ENCODE data around the gene COA7.

DNA sequence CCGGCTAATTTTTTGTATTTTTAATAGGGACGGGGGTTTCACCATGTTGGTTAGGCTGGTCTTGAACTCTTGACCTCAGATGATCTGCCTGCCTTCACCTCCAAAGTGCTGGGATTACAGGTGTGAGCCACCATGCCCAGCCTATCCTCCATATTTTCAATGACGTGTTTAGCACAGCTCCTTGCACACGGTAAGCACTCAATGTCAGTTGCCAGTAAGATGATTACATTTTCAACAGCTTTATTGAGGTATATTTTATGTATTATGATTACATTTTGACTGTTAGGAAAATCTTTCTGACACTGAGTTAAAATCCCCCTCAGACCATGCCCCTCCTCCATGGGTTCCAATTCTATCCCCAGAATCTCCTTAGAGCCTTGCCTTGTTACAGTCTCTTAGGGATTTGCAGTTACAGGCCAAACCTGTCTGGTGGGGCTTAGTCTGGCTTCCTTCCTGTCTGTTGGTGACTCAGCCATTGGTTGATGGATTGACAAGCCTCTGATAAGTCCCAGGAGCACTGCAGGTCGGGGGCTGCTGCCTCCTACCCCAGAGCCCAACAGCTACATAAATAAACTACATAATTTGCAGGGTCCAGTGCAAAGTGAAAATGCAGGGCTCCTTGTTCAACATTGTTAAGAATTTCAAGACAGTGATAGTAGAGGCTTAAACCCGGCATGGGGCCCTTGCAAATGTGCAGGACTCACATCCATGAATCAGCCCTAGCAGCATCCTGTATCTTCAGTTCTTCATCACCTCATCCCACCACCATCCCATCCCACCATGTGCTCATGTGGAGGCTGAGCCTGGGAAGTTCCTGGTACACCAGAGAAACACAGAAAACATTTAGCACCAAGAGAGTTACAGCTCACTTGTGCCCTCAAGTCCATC lies 23.4 kb downstream of the COA7 start:
- TF ChIP-seq, protein P1, sequence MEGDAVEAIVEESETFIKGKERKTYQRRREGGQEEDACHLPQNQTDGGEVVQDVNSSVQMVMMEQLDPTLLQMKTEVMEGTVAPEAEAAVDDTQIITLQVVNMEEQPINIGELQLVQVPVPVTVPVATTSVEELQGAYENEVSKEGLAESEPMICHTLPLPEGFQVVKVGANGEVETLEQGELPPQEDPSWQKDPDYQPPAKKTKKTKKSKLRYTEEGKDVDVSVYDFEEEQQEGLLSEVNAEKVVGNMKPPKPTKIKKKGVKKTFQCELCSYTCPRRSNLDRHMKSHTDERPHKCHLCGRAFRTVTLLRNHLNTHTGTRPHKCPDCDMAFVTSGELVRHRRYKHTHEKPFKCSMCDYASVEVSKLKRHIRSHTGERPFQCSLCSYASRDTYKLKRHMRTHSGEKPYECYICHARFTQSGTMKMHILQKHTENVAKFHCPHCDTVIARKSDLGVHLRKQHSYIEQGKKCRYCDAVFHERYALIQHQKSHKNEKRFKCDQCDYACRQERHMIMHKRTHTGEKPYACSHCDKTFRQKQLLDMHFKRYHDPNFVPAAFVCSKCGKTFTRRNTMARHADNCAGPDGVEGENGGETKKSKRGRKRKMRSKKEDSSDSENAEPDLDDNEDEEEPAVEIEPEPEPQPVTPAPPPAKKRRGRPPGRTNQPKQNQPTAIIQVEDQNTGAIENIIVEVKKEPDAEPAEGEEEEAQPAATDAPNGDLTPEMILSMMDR (conservative IDR thresholded peaks at IDR 0.05) = no peak
- TF ChIP-seq EZH2 (IDR thresholded peaks at IDR 0.05; ENCODE audit: low read depth) = no peak
